ENCODE measurements around the gene BID. TPM values are rescaled to one million over a fixed set of nuclear protein-coding genes. Genes with fewer than 3 reads are reported as not detected.

The BID gene
- total and polyA plus RNA-seq, 2 of the 8 experiments (the other 6 are each of a cell fraction or from before 2014, with no cell fraction given): 39.3 to 114 TPM

DNA sequence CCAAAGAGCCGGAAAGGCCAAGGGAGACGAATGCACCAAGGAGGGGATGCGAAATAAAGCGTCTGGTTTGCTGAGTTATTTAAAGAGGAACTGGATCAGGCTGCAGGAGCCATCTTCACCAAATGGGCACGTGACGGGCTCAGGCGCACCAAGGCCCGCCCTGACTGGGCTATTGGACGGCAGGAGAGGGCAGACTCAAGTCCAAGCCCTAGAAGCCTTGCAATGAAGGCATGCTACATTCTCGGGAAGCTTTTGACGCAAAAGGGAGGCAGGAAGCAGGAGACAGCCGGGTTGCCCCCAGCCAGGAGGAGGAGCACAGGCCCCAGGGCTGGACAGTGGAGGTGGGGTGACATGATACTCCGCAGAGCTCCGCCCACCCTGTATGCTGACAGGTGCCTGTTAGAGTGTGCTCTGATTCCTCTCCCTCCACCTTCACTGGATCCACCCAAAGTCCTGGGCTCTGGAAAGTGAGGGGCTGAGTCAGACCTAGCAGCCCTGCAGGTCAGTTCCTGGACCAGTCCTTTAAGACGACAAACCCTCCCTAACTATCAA is 41.5 kb upstream of the BID start:
- H2BK12ac ChIP-seq (ENCODE audit: low read depth, low read length): no peak overlapping the region
- no peak overlapping the region for H2AFZ ChIP-seq (ENCODE audit: low read length)
- H3K79me2 ChIP-seq (ENCODE audit: control insufficient read depth in 1 of 2, insufficient read depth in 2 of 2, low read length in 2 of 2): no peaks in the 10 kb centered on the region

More for the DNA sequence above, 41.5 kb upstream of the BID start:
- peaks cover 0 to 3% (median 0%) of the 10 kb centered on the region in 4 experiments; a peak in 1 of 8 replicates for H3K36me3 ChIP-seq (ENCODE audit: control insufficient read depth in 2 of 4, insufficient read depth in 4 of 4, low read length in 3 of 4)
- no peak overlapping the region for H3K14ac ChIP-seq (ENCODE audit: insufficient read length)
- no peak overlapping the region for H3K27ac ChIP-seq (ENCODE audit: low read depth, low read length)
- no peak overlapping the region for H2BK5ac ChIP-seq (ENCODE audit: low read depth, low read length)
- POLR2A ChIA-PET (ENCODE audit: partially characterized antibody): no interaction called here
- no peak overlapping the region for H4K8ac ChIP-seq (ENCODE audit: extremely low read depth, insufficient read depth, low read length)
- no peak overlapping the region for H2BK15ac ChIP-seq (ENCODE audit: low read length)
- H3K4me3 ChIP-seq (ENCODE audit: extremely low read depth in 1 of 4, insufficient read depth in 2 of 4, low read depth in 3 of 4, low read length in 4 of 4): no peak overlapping the region
- no peaks in the 10 kb centered on the region for H3K23me2 ChIP-seq (ENCODE audit: low read depth, low read length)
- H3K4me1 ChIP-seq (replicated peaks in 1 of 4; ENCODE audit: control insufficient read depth in 3 of 4, insufficient read depth in 4 of 4, low read length in 3 of 4): peaks cover 0 to 1% (median 0%) of the 10 kb centered on the region in 4 experiments; a peak in 2 of 7 replicates
- no peak overlapping the region for H2BK120ac ChIP-seq (replicated peaks; ENCODE audit: low read depth, low read length)
- H3K23ac ChIP-seq (ENCODE audit: insufficient read length): no peak overlapping the region
- H2AK5ac ChIP-seq (ENCODE audit: low read depth, low read length): no peak overlapping the region
- no peak overlapping the region for H3K4ac ChIP-seq (replicated peaks; ENCODE audit: insufficient read length, low read depth, low read length)
- no peak overlapping the region for H3K56ac ChIP-seq (replicated peaks; ENCODE audit: insufficient read length, low read depth, low read length)
- TF ChIP-seq, protein P1, sequence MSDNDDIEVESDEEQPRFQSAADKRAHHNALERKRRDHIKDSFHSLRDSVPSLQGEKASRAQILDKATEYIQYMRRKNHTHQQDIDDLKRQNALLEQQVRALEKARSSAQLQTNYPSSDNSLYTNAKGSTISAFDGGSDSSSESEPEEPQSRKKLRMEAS (IDR thresholded peaks at IDR 0.05): no peak
- TF ChIP-seq RFX5 (IDR thresholded peaks at IDR 0.05; ENCODE audit: borderline replicate concordance, low read depth, low read length) (no peak), TAF1 (IDR thresholded peaks at IDR 0.05; ENCODE audit: low read depth, low read length) (no peak), POLR2AphosphoS5 (IDR thresholded peaks at IDR 0.05; ENCODE audit: low read depth, low read length) (no peak), HDAC6 (IDR thresholded peaks at IDR 0.05; ENCODE audit: low read depth, low read length) (no peak), PHF8 (conservative IDR thresholded peaks at IDR 0.05; ENCODE audit: low read depth, low read length) (no peak)
- no peaks in the 10 kb centered on the region; the same call in 1 of the 2 replicates for H3K79me1 ChIP-seq (ENCODE audit: low read depth, low read length)
- FAIRE-seq (no peak), DNase-seq (ENCODE audit: low read depth in 1 of 2, low spot score in 2 of 2) (no peak)
- H3K9me3 ChIP-seq (ENCODE audit: insufficient read depth in 2 of 2, low read depth in 1 of 2, low read length in 1 of 2): no peaks in the 10 kb centered on the region
- no peak overlapping the region for H4K5ac ChIP-seq (ENCODE audit: insufficient read length, low read depth, low read length)
- peaks cover 0 to 1% of the 10 kb centered on the region in 2 experiments for H4K20me1 ChIP-seq (replicated peaks in 1 of 2; ENCODE audit: control insufficient read depth in 1 of 2, insufficient read depth in 2 of 2, low read length in 2 of 2)
- no peak overlapping the region for H3K4me2 ChIP-seq (ENCODE audit: insufficient read depth in 1 of 2, low read depth in 2 of 2, low read length in 2 of 2)
- H3K9ac ChIP-seq (replicated peaks in 1 of 4; ENCODE audit: extremely low read depth in 1 of 4, low read depth in 3 of 4, low read length in 3 of 4): no peak overlapping the region
- no peak overlapping the region; the same call in 1 of the 2 replicates for H3K18ac ChIP-seq (ENCODE audit: extremely low read depth, low read length)
- H4K91ac ChIP-seq (replicated peaks; ENCODE audit: insufficient read length, low read length): no peak overlapping the region
- no peak overlapping the region for H2BK20ac ChIP-seq (ENCODE audit: low read length)
- CTCF ChIA-PET (ENCODE audit: partially characterized antibody): interaction anchor here (1.2 to 2.4 kb wide), 3 partner anchors 15 to 74 kb away, joined by 4 to 9 read pairs (median 7); no protein-coding TSS in a partner anchor
- WGBS, 2 experiments (ENCODE audit: extremely low coverage in 1 of 2, insufficient coverage in 1 of 2, insufficient read length in 1 of 2, insufficient replicate concordance in 2 of 2, low coverage in 1 of 2, low lambda C conversion rate in 2 of 2, missing lambda C conversion rate in 1 of 2): 92% methylated on average over 15 of the region's 15 CpGs; no CpG with 5 or more reads in 1 of the 2 experiments
- H3K27me3 ChIP-seq (replicated peaks in 1 of 4; ENCODE audit: control insufficient read depth in 3 of 4, extremely low read depth in 1 of 4, insufficient read depth in 3 of 4, low read length in 3 of 4): no peaks in the 10 kb centered on the region
